Renal pelvis (tissue), 4 donors: ENCODE measurements around the gene PITHD1. TPM values are rescaled to one million over a fixed set of nuclear protein-coding genes. Genes with fewer than 3 reads are reported as not detected.
"Not testable (repeated sequence)": the region's sequence is repeated elsewhere in the genome, so short reads cannot be mapped to it uniquely, and the experiment has no call there.

Experiments used
- DNase-seq: peaks from one replicate; pipeline ENCODE4 v3.0.0-alpha.2; 2013
- polyA plus RNA-seq, 3 donors: library from polyadenylated mRNA; unstranded; fragments of 120-200 nt; gene quantifications; one replicate each; pipeline ENCODE4 v1.2.1, GENCODE V29; 2013; ENCODE audit not compliant: insufficient read length in 3 of 3

The PITHD1 gene
- polyA plus RNA-seq, 3 donors: 59.4 to 63.3 (median 60.3) TPM

- no peak for DNase-seq
These were observed 39.4 kb downstream of the PITHD1 start for GRCh38 chr1:23817633-23818032.

GRCh38 chr1:23823767-23824166 is 45.5 kb downstream of the PITHD1 start:
- DNase-seq: no peak

DNA sequence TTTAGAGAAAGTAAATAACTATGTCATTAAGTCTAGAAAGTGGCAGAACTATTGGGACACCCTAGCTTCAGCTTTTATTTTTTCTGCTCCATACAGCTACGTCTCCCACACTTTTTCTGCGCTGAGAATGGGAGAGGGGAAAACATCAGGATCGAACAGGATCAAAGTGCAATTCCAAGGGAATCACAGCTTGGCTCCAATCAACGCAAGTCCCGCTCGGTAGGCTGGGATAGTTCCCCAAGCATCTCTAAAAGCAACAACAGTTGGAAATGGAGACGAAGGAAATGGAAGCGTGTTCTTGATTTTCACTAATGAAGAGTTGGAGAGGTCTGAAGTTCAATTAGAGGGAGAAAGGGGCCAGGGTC is 46.5 kb downstream of the PITHD1 start:
- DNase-seq: no peak

DNA sequence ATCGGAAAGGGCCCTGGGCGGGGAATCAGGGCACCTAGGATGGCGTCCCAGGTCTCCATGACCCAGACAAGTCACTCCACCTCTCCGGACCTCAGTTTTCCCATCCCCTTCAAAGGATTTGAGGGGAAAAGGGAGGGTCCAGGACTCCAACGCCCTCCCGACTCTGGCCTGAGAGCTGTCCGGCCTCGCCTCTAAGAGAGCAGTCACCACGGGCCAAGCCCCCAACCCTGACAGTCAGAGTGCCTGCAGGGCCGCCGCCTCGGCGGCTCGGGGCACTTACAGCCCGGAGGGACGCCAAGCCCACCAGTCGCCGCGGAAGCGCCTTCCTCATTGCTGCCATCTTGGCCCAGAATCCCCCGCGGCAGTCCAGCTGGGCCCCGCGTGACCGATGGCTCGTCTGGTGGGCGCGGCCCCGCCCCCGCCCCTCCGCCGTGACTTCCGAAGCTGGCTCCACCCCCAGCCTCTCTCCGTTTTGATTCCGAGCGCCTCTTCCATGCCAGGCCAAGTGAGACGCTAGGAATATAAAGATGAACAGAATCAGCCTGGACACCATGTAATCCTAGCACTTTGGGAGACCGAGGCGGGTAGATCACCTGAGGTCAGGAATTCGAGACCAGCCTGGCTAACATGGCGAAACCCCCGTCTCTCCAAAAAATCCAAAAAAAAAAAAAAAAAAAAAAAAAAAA is 47.0 kb downstream of the PITHD1 start, which contains the start of gene HMGCL:
Gene HMGCL (minus strand): TSS at position 354 of the 686 bp plus-strand sequence. CDS start 14 bp downstream, at position 340.
- DNase-seq: peak; percentile 94

DNA sequence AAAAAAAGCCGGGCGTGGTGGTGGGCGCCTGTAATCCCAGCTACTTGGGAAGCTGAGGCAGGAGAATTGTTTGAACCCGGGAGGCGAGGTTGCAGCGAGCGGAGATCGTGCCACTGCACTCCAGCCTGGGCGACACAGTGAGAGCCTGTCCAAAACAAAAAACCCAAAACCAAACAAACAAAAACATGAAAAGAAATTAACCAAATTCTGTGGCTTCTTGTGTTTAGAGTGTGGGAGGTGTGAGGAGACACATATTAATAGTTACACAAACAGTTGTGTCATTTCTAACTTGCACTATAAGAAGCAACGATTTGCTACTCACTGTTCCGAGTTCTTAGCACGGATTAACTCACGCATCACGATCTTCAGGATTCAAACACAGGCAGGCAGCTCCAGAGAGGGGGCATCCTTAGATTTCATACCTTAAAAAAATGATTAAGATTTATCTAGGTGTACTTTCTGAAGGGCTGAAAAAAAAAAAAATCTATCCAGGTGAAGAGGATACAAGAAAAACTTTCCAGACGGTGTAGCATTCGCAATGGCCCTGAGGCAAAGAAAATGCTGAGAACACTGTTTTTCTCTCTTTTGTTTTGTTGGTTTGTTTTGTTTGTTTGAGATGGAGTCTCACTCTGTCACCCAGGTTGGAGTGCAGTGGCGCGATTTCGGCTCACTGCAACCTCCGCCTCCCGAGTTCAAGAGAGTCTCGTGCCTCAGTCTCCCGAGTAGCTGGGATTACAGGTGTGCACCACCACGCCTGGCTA is 47.7 kb downstream of the PITHD1 start:
- no peak for DNase-seq

- DNase-seq: not testable (repeated sequence)
These were observed 48.4 kb downstream of the PITHD1 start for GRCh38 chr1:23826590-23826989.

GRCh38 chr1:23827717-23828116 is 49.5 kb downstream of the PITHD1 start:
- no peak for DNase-seq

- not testable (repeated sequence) for DNase-seq
These were observed 55.9 kb downstream of the PITHD1 start for GRCh38 chr1:23834156-23834555.

- DNase-seq: no peak
These were observed 57.8 kb downstream of the PITHD1 start for GRCh38 chr1:23836037-23836436.

Other genes starting within 250 kb of the PITHD1 start
- 1 to 10 TPM; 4.8 to 6.5 (median 4.8) TPM for gene E2F2, start 247.2 kb upstream of the PITHD1 start, polyA plus RNA-seq
- gene ID3, start 218.9 kb upstream of the PITHD1 start, polyA plus RNA-seq: 100 to 1,000 TPM; 319 to 396 (median 378) TPM
- 1,000 to 10,000 TPM; 2,047 to 2,741 (median 2,177) TPM for gene RPL11, start 86.6 kb upstream of the PITHD1 start, polyA plus RNA-seq
- 10 to 100 TPM; 34.3 to 38.2 (median 36.0) TPM for gene ELOA, start 34.9 kb upstream of the PITHD1 start, polyA plus RNA-seq
- gene LYPLA2, start 12.7 kb downstream of the PITHD1 start, polyA plus RNA-seq: 10 to 100 TPM; 72.4 to 87.2 (median 78.9) TPM
- gene GALE, start 22.3 kb downstream of the PITHD1 start, polyA plus RNA-seq: 10 to 100 TPM; 38.2 to 44.2 (median 38.9) TPM
- 10 to 100 TPM; 74.2 to 86.7 (median 76.9) TPM for gene HMGCL, start 47.0 kb downstream of the PITHD1 start, polyA plus RNA-seq
- 10 to 100 TPM; 35.3 to 40.4 (median 40.0) TPM for gene FUCA1, start 89.9 kb downstream of the PITHD1 start, polyA plus RNA-seq
- gene CNR2, start 134.9 kb downstream of the PITHD1 start, polyA plus RNA-seq: under 1 TPM; 0.12 to 0.17 (median 0.14) TPM
- 100 to 1,000 TPM; 213 to 233 (median 214) TPM for gene PNRC2, start 181.4 kb downstream of the PITHD1 start, polyA plus RNA-seq
- gene SRSF10, start 201.9 kb downstream of the PITHD1 start, polyA plus RNA-seq: 100 to 1,000 TPM; 180 to 269 (median 237) TPM